Fibroblast of lung (primary cell): Measurements from ENCODE around the gene DEFB114.

Experiments used
- EZH2 ChIP-seq: IDR thresholded peaks from 2 replicates; pipeline ENCODE4 v1.5.1; 2012; ENCODE audit warnings: low read length, control low read depth, mild to moderate bottlenecking; ENCODE audit errors: missing control alignments
- TF ChIP-seq, protein P1 (sequence below), 2 donors: IDR thresholded peaks in 1 of 2; conservative IDR thresholded peaks in 1 of 2; 1 replicate in 1 of 2; 2 replicates in 1 of 2; pipeline ENCODE4 v1.5.1; 2011 to 2012; ENCODE audit warnings: low read length in 2 of 2, control low read depth in 1 of 2, inconsistent platforms in 1 of 2, low read depth in 1 of 2, mild to moderate bottlenecking in 1 of 2

DNA sequence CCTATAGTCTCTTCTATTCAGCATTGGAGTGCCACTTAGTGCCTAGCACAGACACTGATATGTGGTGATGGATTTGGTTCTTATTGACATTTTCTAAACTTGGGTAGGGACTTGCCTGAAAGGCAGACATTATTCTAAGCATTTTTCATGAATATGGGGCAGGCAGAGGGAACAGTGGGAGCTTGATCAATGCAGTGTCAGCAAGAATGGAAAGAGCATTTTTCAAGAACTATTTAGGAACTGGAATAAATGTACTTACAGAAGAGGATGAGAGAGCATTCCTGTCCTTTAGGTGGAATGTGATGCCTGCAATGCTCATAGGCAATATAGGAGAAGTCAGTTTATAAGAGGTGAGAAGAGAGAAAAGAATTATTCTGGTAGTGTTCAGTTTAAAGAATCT, 26.2 kb downstream of the DEFB114 start:
- TF ChIP-seq, protein P1, sequence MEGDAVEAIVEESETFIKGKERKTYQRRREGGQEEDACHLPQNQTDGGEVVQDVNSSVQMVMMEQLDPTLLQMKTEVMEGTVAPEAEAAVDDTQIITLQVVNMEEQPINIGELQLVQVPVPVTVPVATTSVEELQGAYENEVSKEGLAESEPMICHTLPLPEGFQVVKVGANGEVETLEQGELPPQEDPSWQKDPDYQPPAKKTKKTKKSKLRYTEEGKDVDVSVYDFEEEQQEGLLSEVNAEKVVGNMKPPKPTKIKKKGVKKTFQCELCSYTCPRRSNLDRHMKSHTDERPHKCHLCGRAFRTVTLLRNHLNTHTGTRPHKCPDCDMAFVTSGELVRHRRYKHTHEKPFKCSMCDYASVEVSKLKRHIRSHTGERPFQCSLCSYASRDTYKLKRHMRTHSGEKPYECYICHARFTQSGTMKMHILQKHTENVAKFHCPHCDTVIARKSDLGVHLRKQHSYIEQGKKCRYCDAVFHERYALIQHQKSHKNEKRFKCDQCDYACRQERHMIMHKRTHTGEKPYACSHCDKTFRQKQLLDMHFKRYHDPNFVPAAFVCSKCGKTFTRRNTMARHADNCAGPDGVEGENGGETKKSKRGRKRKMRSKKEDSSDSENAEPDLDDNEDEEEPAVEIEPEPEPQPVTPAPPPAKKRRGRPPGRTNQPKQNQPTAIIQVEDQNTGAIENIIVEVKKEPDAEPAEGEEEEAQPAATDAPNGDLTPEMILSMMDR (conservative IDR thresholded peaks at IDR 0.05 in 1 of 2, IDR thresholded peaks at IDR 0.05 in 1 of 2; ENCODE audit: low read depth in 1 of 2, low read length in 2 of 2) = no peak
- no peak for TF ChIP-seq EZH2
